Fibroblast of skin of scalp (primary cell): ENCODE data around the gene MED16.
"Not testable (repeated sequence)": the region's sequence is repeated elsewhere in the genome, so short reads cannot be mapped to it uniquely, and the experiment has no call there.

Source experiments
- DNase-seq: peaks from one replicate; pipeline ENCODE4 v3.0.0-alpha.2; 2013

Gene MED16

GRCh38 chr19:887599-887998 is 5.4 kb downstream of the MED16 start:
- DNase-seq: no peak

GRCh38 chr19:887072-887471 is 5.9 kb downstream of the MED16 start:
- DNase-seq: peak; percentile 61

- no peak for DNase-seq
Observed at GRCh38 chr19:885536-886224, 7.3 kb downstream of the MED16 start.

- DNase-seq: no peak
Observed at GRCh38 chr19:884420-885211, 8.4 kb downstream of the MED16 start.

GRCh38 chr19:883661-884211 is 9.3 kb downstream of the MED16 start:
- DNase-seq: no peak

- DNase-seq: no peak
Observed at GRCh38 chr19:882871-883497, 10.0 kb downstream of the MED16 start.

- no peak for DNase-seq
Observed at GRCh38 chr19:881385-882071, 11.5 kb downstream of the MED16 start.

- DNase-seq: no peak
Observed at GRCh38 chr19:879711-880438, 13.1 kb downstream of the MED16 start.

- DNase-seq: not testable (repeated sequence)
Observed at GRCh38 chr19:878751-879561, 14.0 kb downstream of the MED16 start.

- not testable (repeated sequence) for DNase-seq
Observed at GRCh38 chr19:877992-878660, 14.9 kb downstream of the MED16 start.

GRCh38 chr19:876780-877314 is 16.1 kb downstream of the MED16 start:
- no peak for DNase-seq

GRCh38 chr19:876089-876488 is 16.9 kb downstream of the MED16 start:
- no peak for DNase-seq

GRCh38 chr19:875265-875879 is 17.6 kb downstream of the MED16 start:
- no peak for DNase-seq

- no peak for DNase-seq
Observed at GRCh38 chr19:873561-874041, 19.4 kb downstream of the MED16 start.

GRCh38 chr19:873084-873483 is 19.9 kb downstream of the MED16 start:
- peak; percentile 77 for DNase-seq

- peak; percentile 84 for DNase-seq
Observed at GRCh38 chr19:872266-872951, 20.6 kb downstream of the MED16 start.

GRCh38 chr19:871446-872265 is 21.3 kb downstream of the MED16 start:
- no peak for DNase-seq

- no peak for DNase-seq
Observed at GRCh38 chr19:870963-871401, 22.0 kb downstream of the MED16 start.
